K562 (cell line): Measurements from ENCODE around the gene RAE1. TPM values are rescaled to one million over a fixed set of nuclear protein-coding genes. Genes with fewer than 3 reads are reported as not detected.
A peak's percentile ranks its signal among the peaks of the same experiment; 100 is the strongest.

Experiments
- ATAC-seq: fragments of 200-7000 bp; cut with Tn5 transposase; 3 replicates; pipeline ENCODE4 v1.9.1; 2020; ENCODE audit warnings: moderate library complexity
- BruUV-seq: library from RNA; stranded (reverse); fragments of 400-500 nt; replicated peaks from 2 replicates; lab custom pipeline; 2021; lab: Mats Ljungman, UMichigan
- CTCF ChIA-PET: fragments of 300-600 bp; formaldehyde crosslinking; extraction: SDS; loops from one replicate; lab custom pipeline; 2021; ENCODE audit warnings: low intra/inter-chr PET ratio; lab: Yijun Ruan, JAX
- POLR2A ChIA-PET: fragments of 300-600, 350-650 bp; sonication (Branson Sonifier 250); formaldehyde crosslinking; extraction: SDS; loops from one replicate; lab custom pipeline; 2021; ENCODE audit warnings: antibody characterized with exemption, inconsistent platforms; lab: Yijun Ruan, JAX
- DNase-seq, 4 experiments: peaks; one replicate each; pipeline versions ENCODE4 v3.0.0 to v3.0.0-alpha.2; 2011 to 2018; ENCODE audit warnings: low spot score in 3 of 4, mixed read lengths in 3 of 4; ENCODE audit errors: extremely low read depth in 1 of 4
- FAIRE-seq: peaks from 2 replicates; lab custom pipeline; 2011; peaks lifted over from hg19 to GRCh38; lab: Jason Lieb, UNC
- H2AFZ ChIP-seq: 2 replicates; pipeline ENCODE4 v1.6.0; 2011; ENCODE audit warnings: low read depth, low read length, control low read depth, inconsistent platforms
- H3K27ac ChIP-seq: fragments of 200-600 bp; 3 replicates; pipeline ENCODE4 v1.8.0; 2011; ENCODE audit warnings: low read depth, mild to moderate bottlenecking, control low read depth, inconsistent platforms, low read length, moderate library complexity, mixed read lengths; ENCODE audit errors: extremely low read depth
- H3K27me3 ChIP-seq, 2 experiments: fragments of 300-600 bp in 1 of 2; 2 replicates in 1 of 2; 3 replicates in 1 of 2; pipeline versions ENCODE4 v1.6.0 to v1.8.0; 2011; ENCODE audit warnings: inconsistent platforms in 2 of 2, low read length in 2 of 2, mild to moderate bottlenecking in 1 of 2, mixed read lengths in 1 of 2, moderate library complexity in 1 of 2; ENCODE audit not compliant: control insufficient read depth in 2 of 2, insufficient read depth in 2 of 2
- H3K36me3 ChIP-seq: fragments of 300-600 bp; 3 replicates; pipeline ENCODE4 v1.8.0; 2011; ENCODE audit warnings: mild to moderate bottlenecking, low read length, inconsistent platforms; ENCODE audit not compliant: control insufficient read depth, insufficient read depth
- H3K4me1 ChIP-seq, 2 experiments: fragments of 200-600 bp in 1 of 2; replicated peaks in 1 of 2; 2 replicates in 1 of 2; 3 replicates in 1 of 2; pipeline versions ENCODE4 v1.5.1 to v1.8.0; 2011; ENCODE audit warnings: inconsistent platforms in 2 of 2, low read length in 2 of 2, mild to moderate bottlenecking in 1 of 2, mixed read lengths in 1 of 2, moderate library complexity in 1 of 2; ENCODE audit not compliant: control insufficient read depth in 2 of 2, insufficient read depth in 2 of 2
- H3K4me2 ChIP-seq: 2 replicates; pipeline ENCODE4 v1.6.1; 2011; ENCODE audit warnings: low read length, control low read depth, inconsistent platforms, mixed read lengths; ENCODE audit not compliant: insufficient read depth
- H3K4me3 ChIP-seq: fragments of 200-600 bp; sonication (generic), shearing (Covaris generic); 2 replicates; pipeline ENCODE4 v1.5.1; 2016; ENCODE audit warnings: control low read depth, inconsistent platforms
- H3K79me2 ChIP-seq: fragments of 200-600 bp; 3 replicates; pipeline ENCODE4 v1.8.0; 2011; ENCODE audit warnings: low read length, inconsistent platforms; ENCODE audit not compliant: control insufficient read depth, insufficient read depth
- H3K9ac ChIP-seq, 2 experiments: 2 replicates each; pipeline versions ENCODE4 v1.6.0 to v1.6.1; 2011; ENCODE audit warnings: low read depth in 2 of 2, low read length in 2 of 2, control low read depth in 1 of 2, inconsistent platforms in 1 of 2, mild to moderate bottlenecking in 1 of 2, mixed read lengths in 1 of 2; ENCODE audit not compliant: insufficient read depth in 1 of 2
- H3K9me1 ChIP-seq: one replicate; pipeline ENCODE4 v1.6.0; 2011; ENCODE audit warnings: inconsistent platforms, mild to moderate bottlenecking, low read length, moderate library complexity; ENCODE audit not compliant: control insufficient read depth, insufficient read depth
- H3K9me3 ChIP-seq: replicated peaks from 2 replicates; pipeline ENCODE4 v1.5.1; 2011; ENCODE audit warnings: low read depth, low read length, inconsistent platforms; ENCODE audit not compliant: control insufficient read depth, insufficient read depth
- H4K20me1 ChIP-seq: replicated peaks from 2 replicates; pipeline ENCODE4 v1.6.1; 2011; ENCODE audit warnings: low read length, inconsistent platforms, mixed read lengths; ENCODE audit not compliant: control insufficient read depth, insufficient read depth
- CUX1 ChIP-seq: fragments of 200-800 bp; sonication (Bioruptor generic); IDR thresholded peaks from 2 replicates; pipeline ENCODE4 v1.6.1; 2016; ENCODE audit warnings: missing genetic modification characterization, missing compliant biosample characterization
- MLLT1 ChIP-seq, 2 experiments: fragments of 450-650 bp; IDR thresholded peaks; 2 replicates each; pipeline ENCODE4 v1.6.1; 2016
- MTF1 ChIP-seq: fragments of 250-450 bp; sonication (Bioruptor Pico); IDR thresholded peaks from 2 replicates; pipeline ENCODE4 v1.9.0; 2021; ENCODE audit warnings: moderate library complexity, mild to moderate bottlenecking, inconsistent platforms, borderline replicate concordance
- NR2F6 ChIP-seq: fragments of 450-650 bp; formaldehyde crosslinking; IDR thresholded peaks from 2 replicates; pipeline ENCODE4 v1.4.0; 2020; ENCODE audit warnings: mild to moderate bottlenecking
- PBX2 ChIP-seq, 2 experiments: IDR thresholded peaks in 1 of 2; conservative IDR thresholded peaks in 1 of 2; 2 replicates each; pipeline ENCODE4 v1.6.1; 2016; ENCODE audit warnings: low read depth in 2 of 2, mild to moderate bottlenecking in 1 of 2, missing compliant biosample characterization in 1 of 2, missing genetic modification characterization in 1 of 2, moderate library complexity in 1 of 2
- PHF20 ChIP-seq: fragments of 450-650 bp; IDR thresholded peaks from 2 replicates; pipeline ENCODE4 v1.6.1; 2018; ENCODE audit not compliant: partially characterized antibody
- USF2 ChIP-seq: sonication (generic); formaldehyde crosslinking; IDR thresholded peaks from 2 replicates; pipeline ENCODE4 v1.5.0; 2020; ENCODE audit warnings: missing genetic modification reagents
- ZNF212 ChIP-seq: fragments of 450-650 bp; formaldehyde crosslinking; IDR thresholded peaks from 2 replicates; pipeline ENCODE4 v1.4.0; 2020; ENCODE audit warnings: mild to moderate bottlenecking
- ZNF224 ChIP-seq: sonication (generic); formaldehyde crosslinking; IDR thresholded peaks from 2 replicates; pipeline ENCODE4 v1.8.0; 2022; ENCODE audit warnings: mild to moderate bottlenecking, missing genetic modification reagents
- ZNF57 ChIP-seq: fragments of 450-650 bp; formaldehyde crosslinking; IDR thresholded peaks from 2 replicates; pipeline ENCODE4 v1.4.0; 2020; ENCODE audit warnings: mild to moderate bottlenecking, moderate library complexity
- WGBS: fragments of 100-300 bp; shearing (Covaris generic); methylation state at CpG from one replicate; pipeline ENCODE4 v1.1.6; 2016; ENCODE audit warnings: low coverage, mixed read lengths; ENCODE audit not compliant: insufficient coverage; ENCODE audit errors: missing lambda C conversion rate; 5-methylcytosine and 5-hydroxymethylcytosine counted together
- in situ Hi-C: fragments of 300-500 bp; cut with MboI; formaldehyde crosslinking; loops from 4 replicates; pipeline ENCODE4 v1.15.0; 2018; ENCODE audit warnings: inconsistent platforms, mixed read lengths
- intact Hi-C: fragments of 100-400 bp; cut with micrococcal nuclease; formaldehyde crosslinking; loops from 2 replicates; pipeline ENCODE4 v1.14.2; 2022
- polyA plus RNA-seq, 8 experiments: library from polyadenylated mRNA; depleted of rRNA in 4 of 8; stranded (reverse) in 5 of 8; unstranded in 3 of 8; fragments of >200 nt; fragmentation: Nextera tagmentation in 2 of 8; fragmentation: Illumina TruSeq in 1 of 8; extraction: Ambion mirVana in 2 of 8; extraction: Trizol in 1 of 8; gene quantifications; 2 replicates each; pipeline versions ENCODE4 v1.2.1 to v1.2.3, GENCODE V29; 2011 to 2014; ENCODE audit warnings: inconsistent platforms in 1 of 8, missing spikeins in 1 of 8
- total RNA-seq, 7 experiments: library from RNA; depleted of rRNA in 6 of 7; stranded (reverse); fragments of >200 nt in 6 of 7; fragmentation: Illumina TruSeq in 2 of 7; extraction: Trizol in 2 of 7; gene quantifications; 2 replicates each; pipeline versions ENCODE4 v1.2.1 to v1.2.3, GENCODE V29; 2011 to 2021; ENCODE audit warnings: low replicate concordance in 1 of 7

The RAE1 gene
- total and polyA plus RNA-seq, 9 of the 15 experiments (the other 6 are each of a cell fraction or from before 2014, with no cell fraction given) = 33.7 to 248 (median 77.7) TPM

GRCh38 chr20:57378646-57379262 is 27.7 kb downstream of the RAE1 start:
- 69% methylated on average over 4 of the region's 4 CpGs for WGBS
- no peak for FAIRE-seq
- no peak for ATAC-seq
- in situ Hi-C loops (loop anchor here (25.0 kb wide), 1 partner anchor 834 kb away; no protein-coding TSS in a partner anchor), intact Hi-C loops (no loop called here)
- Histone ChIP-seq H4K20me1 (peaks cover 9% of the 10 kb centered on the region; the same call in 1 of the 2 replicates), H3K9ac (peak overlapping the region in 1 of 2 experiments; percentile 65; a peak in 1 of 4 replicates), H3K9me3 (no peaks in the 10 kb centered on the region), H3K4me1 (peaks cover 0 to 6% of the 10 kb centered on the region in 2 experiments; a peak in 2 of 5 replicates), H3K36me3 (peaks cover 62% of the 10 kb centered on the region), H3K4me2 (no peak overlapping the region), H3K79me2 (no peaks in the 10 kb centered on the region; the same call in 2 of the 3 replicates), H2AFZ (no peak overlapping the region), H3K9me1 (no peaks in the 10 kb centered on the region), H3K27me3 (no peaks in the 10 kb centered on the region), H3K27ac (no peak overlapping the region), H3K4me3 (no peak overlapping the region)
- no peak for DNase-seq
- POLR2A ChIA-PET = interaction anchor here (0.5 to 1.9 kb wide), 5 partner anchors 11 to 117 kb away, joined by 3 to 9 read pairs (median 6); partner anchors contain the start of gene RAE1
- no TSS peak for BruUV-seq
- CTCF ChIA-PET = interaction anchor here (4.3 kb wide), 1 partner anchor 116 kb away, joined by 77 read pairs; no protein-coding TSS in a partner anchor
- TF ChIP-seq MLLT1 (IDR thresholded peaks at IDR 0.05) (no peak), PHF20 (no peak), CUX1 (no peak), ZNF57 (CRISPR knock-in tag) (no peak), USF2 (CRISPR knock-in tag) (no peak), PBX2 (CRISPR knock-in tag; IDR thresholded peaks at IDR 0.05; ENCODE audit: low read depth) (no peak), PBX2 (tag; conservative IDR thresholded peaks at IDR 0.05; ENCODE audit: low read depth) (no peak), NR2F6 (CRISPR knock-in tag) (no peak), MTF1 (CRISPR knock-in tag) (no peak), ZNF224 (CRISPR knock-in tag) (no peak), ZNF212 (CRISPR knock-in tag) (no peak)
